Astrocyte (in vitro differentiated cells and primary cell): ENCODE data around the gene PRKCH.

Experiments
- EZH2 ChIP-seq: IDR thresholded peaks from 2 replicates; pipeline ENCODE4 v1.6.1; 2012; ENCODE audit warnings: mild to moderate bottlenecking, low read length, inconsistent platforms; ENCODE audit not compliant: insufficient read depth
- TF ChIP-seq, protein P1 (sequence below): IDR thresholded peaks from 2 replicates; pipeline ENCODE4 v1.5.1; 2011; ENCODE audit warnings: low read depth, mild to moderate bottlenecking, inconsistent platforms, low read length, moderate library complexity; ENCODE audit not compliant: insufficient read depth

DNA sequence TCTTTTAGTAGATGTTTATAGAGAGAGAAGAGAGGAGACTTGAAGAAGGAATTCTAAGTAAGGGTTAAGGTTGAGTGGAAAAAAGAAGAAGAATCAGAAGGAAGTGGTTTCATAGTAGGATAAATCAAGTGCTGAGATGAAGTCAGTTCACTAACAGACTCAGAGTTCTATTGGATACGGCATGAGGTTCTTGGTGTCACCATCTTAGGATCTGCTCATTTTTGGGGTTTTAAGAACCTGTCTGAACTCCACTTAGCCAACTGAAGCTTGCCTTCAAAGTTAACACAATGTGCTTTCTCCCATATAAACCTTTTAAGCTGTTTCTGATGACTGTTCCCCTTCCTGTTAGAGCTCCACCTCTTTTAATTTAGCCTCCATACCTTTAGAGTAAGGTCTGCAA, 152.6 kb downstream of the PRKCH start:
- TF ChIP-seq, protein P1, sequence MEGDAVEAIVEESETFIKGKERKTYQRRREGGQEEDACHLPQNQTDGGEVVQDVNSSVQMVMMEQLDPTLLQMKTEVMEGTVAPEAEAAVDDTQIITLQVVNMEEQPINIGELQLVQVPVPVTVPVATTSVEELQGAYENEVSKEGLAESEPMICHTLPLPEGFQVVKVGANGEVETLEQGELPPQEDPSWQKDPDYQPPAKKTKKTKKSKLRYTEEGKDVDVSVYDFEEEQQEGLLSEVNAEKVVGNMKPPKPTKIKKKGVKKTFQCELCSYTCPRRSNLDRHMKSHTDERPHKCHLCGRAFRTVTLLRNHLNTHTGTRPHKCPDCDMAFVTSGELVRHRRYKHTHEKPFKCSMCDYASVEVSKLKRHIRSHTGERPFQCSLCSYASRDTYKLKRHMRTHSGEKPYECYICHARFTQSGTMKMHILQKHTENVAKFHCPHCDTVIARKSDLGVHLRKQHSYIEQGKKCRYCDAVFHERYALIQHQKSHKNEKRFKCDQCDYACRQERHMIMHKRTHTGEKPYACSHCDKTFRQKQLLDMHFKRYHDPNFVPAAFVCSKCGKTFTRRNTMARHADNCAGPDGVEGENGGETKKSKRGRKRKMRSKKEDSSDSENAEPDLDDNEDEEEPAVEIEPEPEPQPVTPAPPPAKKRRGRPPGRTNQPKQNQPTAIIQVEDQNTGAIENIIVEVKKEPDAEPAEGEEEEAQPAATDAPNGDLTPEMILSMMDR = no peak
- no peak for TF ChIP-seq EZH2
